ENCODE data around the gene MAP4K1.
"Not testable (repeated sequence)": the region's sequence is repeated elsewhere in the genome, so short reads cannot be mapped to it uniquely, and the experiment has no call there.

The MAP4K1 gene

GRCh38 chr19:38579304-38579703, 38.4 kb downstream of the MAP4K1 start:
- not testable (repeated sequence) for DNase-seq (ENCODE audit: low read depth in 2 of 2, low spot score in 1 of 2)

- no peak for DNase-seq (ENCODE audit: low read depth in 2 of 2, low spot score in 1 of 2)
These were observed 39.9 kb downstream of the MAP4K1 start for GRCh38 chr19:38577826-38578225.

GRCh38 chr19:38571682-38572081, 46.1 kb downstream of the MAP4K1 start:
- no peak for DNase-seq (ENCODE audit: low read depth in 2 of 2, low spot score in 1 of 2)

- no peak for DNase-seq (ENCODE audit: low read depth in 2 of 2, low spot score in 1 of 2)
These were observed 48.3 kb downstream of the MAP4K1 start for GRCh38 chr19:38569368-38569983.

- DNase-seq (ENCODE audit: low read depth in 2 of 2, low spot score in 1 of 2), result no peak
These were observed 52.1 kb downstream of the MAP4K1 start for GRCh38 chr19:38565691-38566105.

- no peak for DNase-seq (ENCODE audit: low read depth in 2 of 2, low spot score in 1 of 2)
These were observed 52.6 kb downstream of the MAP4K1 start for GRCh38 chr19:38564981-38565690.

GRCh38 chr19:38563475-38563874, 54.3 kb downstream of the MAP4K1 start:
- DNase-seq (ENCODE audit: low read depth in 2 of 2, low spot score in 1 of 2), result no peak

- no peak for DNase-seq (ENCODE audit: low read depth in 2 of 2, low spot score in 1 of 2)
These were observed 55.7 kb downstream of the MAP4K1 start for GRCh38 chr19:38562096-38562495.

GRCh38 chr19:38561658-38562057, 56.1 kb downstream of the MAP4K1 start:
- no peak for DNase-seq (ENCODE audit: low read depth in 2 of 2, low spot score in 1 of 2)

GRCh38 chr19:38561053-38561606, 56.6 kb downstream of the MAP4K1 start:
- no peak for DNase-seq (ENCODE audit: low read depth in 2 of 2, low spot score in 1 of 2)

- no peak for DNase-seq (ENCODE audit: low read depth in 2 of 2, low spot score in 1 of 2)
These were observed 58.0 kb downstream of the MAP4K1 start for GRCh38 chr19:38559428-38560401.

GRCh38 chr19:38558933-38559332, 58.8 kb downstream of the MAP4K1 start:
- not testable (repeated sequence) for DNase-seq (ENCODE audit: low read depth in 2 of 2, low spot score in 1 of 2)

- DNase-seq (ENCODE audit: low read depth in 2 of 2, low spot score in 1 of 2), result no peak
These were observed 60.5 kb downstream of the MAP4K1 start for GRCh38 chr19:38557205-38557799.

GRCh38 chr19:38556521-38557174, 61.1 kb downstream of the MAP4K1 start:
- DNase-seq (ENCODE audit: low read depth in 2 of 2, low spot score in 1 of 2), result no peak

GRCh38 chr19:38555200-38555599, 62.6 kb downstream of the MAP4K1 start:
- DNase-seq (ENCODE audit: low read depth in 2 of 2, low spot score in 1 of 2), result no peak

- no peak for DNase-seq (ENCODE audit: low read depth in 2 of 2, low spot score in 1 of 2)
These were observed 63.0 kb downstream of the MAP4K1 start for GRCh38 chr19:38554676-38555141.

- DNase-seq (ENCODE audit: low read depth in 2 of 2, low spot score in 1 of 2), result not testable (repeated sequence)
These were observed 64.5 kb downstream of the MAP4K1 start for GRCh38 chr19:38553239-38553638.

GRCh38 chr19:38551450-38551813, 66.3 kb downstream of the MAP4K1 start:
- no peak for DNase-seq (ENCODE audit: low read depth in 2 of 2, low spot score in 1 of 2)

- no peak for DNase-seq (ENCODE audit: low read depth in 2 of 2, low spot score in 1 of 2)
These were observed 67.4 kb downstream of the MAP4K1 start for GRCh38 chr19:38550376-38550775.

GRCh38 chr19:38549942-38550341, 67.8 kb downstream of the MAP4K1 start:
- DNase-seq (ENCODE audit: low read depth in 2 of 2, low spot score in 1 of 2), result no peak

Data from stimulated activated CD8-positive, alpha-beta memory T cell treated with anti-CD3 and anti-CD28 coated beads, Interleukin-4, amount 100 ng/mL, for 1 hour (primary cell).